Measurements from ENCODE around the gene CUTC. TPM values are rescaled to one million over a fixed set of nuclear protein-coding genes. Genes with fewer than 3 reads are reported as not detected.
A peak's percentile ranks its signal among the peaks of the same experiment; 100 is the strongest.

CUTC gene
- total and polyA plus RNA-seq, 9 donors, result 17.5 to 22.5 (median 20.0) TPM

DNA sequence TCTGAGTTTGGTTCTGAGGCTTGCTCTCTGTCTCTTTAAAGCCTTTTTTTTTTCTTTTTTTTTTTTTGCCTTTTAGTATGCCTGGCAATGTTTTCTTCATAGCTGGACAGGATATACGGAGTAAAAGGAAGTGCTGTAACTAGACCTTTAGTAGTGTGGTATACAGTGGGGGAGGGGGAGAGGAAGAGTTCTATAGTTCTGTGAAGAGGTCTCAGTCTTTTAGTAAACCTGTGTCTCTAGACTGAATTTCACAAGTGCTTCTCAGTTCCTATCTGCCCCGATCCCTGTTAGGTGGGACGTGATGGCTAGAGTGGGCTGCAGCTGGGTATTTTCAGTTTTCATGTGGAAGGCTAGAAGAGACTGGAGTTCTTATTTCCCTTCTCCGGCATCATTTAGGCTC lies 47.3 kb downstream of the CUTC start:
- Histone ChIP-seq H3K9me3 (replicated peaks; ENCODE audit: control insufficient read depth, low read depth, low read length) (no peaks in the 10 kb centered on the region), H3K27ac (ENCODE audit: low read length) (peak overlapping the region; percentile 82), H3K4me3 (ENCODE audit: low read length) (no peak overlapping the region), H3K4me1 (ENCODE audit: control insufficient read depth, insufficient read depth, low read length) (no peaks in the 10 kb centered on the region), H3K27me3 (ENCODE audit: control insufficient read depth, insufficient read depth, low read length) (no peaks in the 10 kb centered on the region), H3K36me3 (ENCODE audit: control insufficient read depth, insufficient read depth, low read length) (no peaks in the 10 kb centered on the region)
- no CpG with 5 or more reads among the region's 4 CpGs for WGBS (ENCODE audit: insufficient coverage)
- DNase-seq, result peak; percentile 60

DNA sequence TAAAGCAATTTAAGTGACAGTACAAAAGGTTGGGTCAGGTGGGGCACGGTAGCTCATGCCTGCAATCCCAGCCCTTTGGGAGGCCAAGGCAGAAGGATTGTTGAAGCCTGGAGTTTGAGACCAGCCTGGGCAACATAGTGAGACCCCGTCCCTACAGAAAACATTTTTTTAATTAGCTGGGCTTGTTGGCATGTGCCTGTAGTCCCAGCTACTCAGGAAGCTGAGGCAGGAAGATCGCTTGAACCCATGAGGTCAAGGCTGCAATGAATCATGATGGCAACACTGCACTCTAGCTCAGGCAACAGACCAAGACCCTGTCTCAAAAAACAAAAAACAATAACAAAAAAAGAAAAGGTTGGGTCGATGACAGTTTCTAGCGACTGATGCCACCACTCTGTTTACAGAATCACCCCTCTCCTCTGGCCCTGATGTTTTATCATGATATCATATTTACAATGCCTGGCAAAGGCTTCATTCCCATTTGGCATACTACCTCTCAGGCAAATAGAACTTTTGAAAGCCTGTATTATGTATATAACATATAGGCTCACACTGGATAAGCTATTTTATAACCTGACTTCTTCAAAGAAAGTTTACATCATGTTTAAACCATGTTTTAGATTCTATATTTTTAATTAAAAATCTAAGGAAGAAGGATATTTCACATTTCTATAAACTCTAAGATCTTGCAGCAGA lies 49.8 kb downstream of the CUTC start:
- WGBS (ENCODE audit: insufficient coverage), result 89% methylated on average over 2 of the region's 5 CpGs
- Histone ChIP-seq H3K4me3 (ENCODE audit: low read length) (no peak overlapping the region), H3K27ac (ENCODE audit: low read length) (no peak overlapping the region), H3K27me3 (ENCODE audit: control insufficient read depth, insufficient read depth, low read length) (no peaks in the 10 kb centered on the region), H3K4me1 (ENCODE audit: control insufficient read depth, insufficient read depth, low read length) (no peaks in the 10 kb centered on the region), H3K36me3 (ENCODE audit: control insufficient read depth, insufficient read depth, low read length) (no peaks in the 10 kb centered on the region), H3K9me3 (replicated peaks; ENCODE audit: control insufficient read depth, low read depth, low read length) (no peaks in the 10 kb centered on the region)
- no peak for DNase-seq

DNA sequence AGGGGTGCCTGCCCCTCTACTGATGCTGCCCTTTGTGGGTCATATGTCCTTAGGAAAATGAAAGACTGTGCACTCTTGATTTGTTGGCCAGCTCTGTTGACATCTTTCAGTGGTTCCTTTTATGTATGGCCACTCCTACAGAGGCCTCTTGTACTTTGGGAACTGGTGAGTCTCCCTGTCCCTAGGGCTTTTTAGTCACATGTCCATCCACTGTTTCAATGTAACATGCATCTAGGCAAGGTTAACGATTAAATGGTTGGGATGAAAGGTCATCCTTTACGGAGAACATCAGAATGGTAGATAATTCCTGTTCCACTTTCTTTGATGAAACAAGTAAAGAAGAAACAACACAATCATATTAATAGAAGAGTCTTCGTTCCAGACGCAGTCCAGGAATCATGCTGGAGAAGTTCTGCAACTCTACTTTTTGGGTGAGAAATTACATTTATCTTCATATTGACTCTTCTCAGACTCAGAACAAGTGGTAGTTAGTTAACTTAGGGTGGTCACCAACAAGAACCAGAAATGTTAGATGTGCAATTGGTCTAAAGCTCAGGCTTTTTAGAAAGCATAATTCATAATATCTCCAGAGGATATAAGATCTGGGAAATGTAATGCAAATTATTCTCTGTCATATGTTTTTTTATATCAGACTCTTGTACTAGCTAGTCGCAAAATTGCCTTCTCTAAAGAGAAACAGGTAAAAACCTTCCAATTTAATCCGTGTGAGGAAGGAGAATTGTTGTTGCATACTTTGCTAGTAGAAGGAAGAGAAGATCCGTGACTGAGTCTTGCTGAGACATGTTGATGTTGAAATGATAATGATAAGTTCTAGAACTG lies 50.6 kb downstream of the CUTC start, which contains the start of gene ABCC2:
Gene ABCC2, plus strand, starts transcription at position 194 of the 840 bp plus-strand sequence. Its CDS starts 205 bp downstream, at position 399.
- WGBS (ENCODE audit: insufficient coverage), result 100% methylated on average over 1 of the region's 7 CpGs
- Histone ChIP-seq H3K27ac (ENCODE audit: low read length) (no peak within 1 kb of the TSS), H3K4me3 (ENCODE audit: low read length) (no peak within 1 kb of the TSS)

GRCh38 chr10:99784016-99784726 lies 52.1 kb downstream of the CUTC start:
- Histone ChIP-seq H3K9me3 (replicated peaks; ENCODE audit: control insufficient read depth, low read depth, low read length) (no peaks in the 10 kb centered on the region), H3K4me1 (ENCODE audit: control insufficient read depth, insufficient read depth, low read length) (no peaks in the 10 kb centered on the region), H3K27ac (ENCODE audit: low read length) (no peak overlapping the region), H3K27me3 (ENCODE audit: control insufficient read depth, insufficient read depth, low read length) (no peaks in the 10 kb centered on the region), H3K36me3 (ENCODE audit: control insufficient read depth, insufficient read depth, low read length) (no peaks in the 10 kb centered on the region), H3K4me3 (ENCODE audit: low read length) (no peak overlapping the region)
- peak; percentile 34 for DNase-seq
- WGBS (ENCODE audit: insufficient coverage), result 70% methylated on average over 2 of the region's 7 CpGs

More for the DNA sequence above, 50.6 kb downstream of the CUTC start, which contains the start of gene ABCC2:
- Histone ChIP-seq H3K4me1 (ENCODE audit: control insufficient read depth, insufficient read depth, low read length) (no peaks in the 10 kb centered on the region), H3K36me3 (ENCODE audit: control insufficient read depth, insufficient read depth, low read length) (no peaks in the 10 kb centered on the region), H3K27me3 (ENCODE audit: control insufficient read depth, insufficient read depth, low read length) (no peaks in the 10 kb centered on the region), H3K9me3 (replicated peaks; ENCODE audit: control insufficient read depth, low read depth, low read length) (no peaks in the 10 kb centered on the region)
- DNase-seq, result no peak

DNA sequence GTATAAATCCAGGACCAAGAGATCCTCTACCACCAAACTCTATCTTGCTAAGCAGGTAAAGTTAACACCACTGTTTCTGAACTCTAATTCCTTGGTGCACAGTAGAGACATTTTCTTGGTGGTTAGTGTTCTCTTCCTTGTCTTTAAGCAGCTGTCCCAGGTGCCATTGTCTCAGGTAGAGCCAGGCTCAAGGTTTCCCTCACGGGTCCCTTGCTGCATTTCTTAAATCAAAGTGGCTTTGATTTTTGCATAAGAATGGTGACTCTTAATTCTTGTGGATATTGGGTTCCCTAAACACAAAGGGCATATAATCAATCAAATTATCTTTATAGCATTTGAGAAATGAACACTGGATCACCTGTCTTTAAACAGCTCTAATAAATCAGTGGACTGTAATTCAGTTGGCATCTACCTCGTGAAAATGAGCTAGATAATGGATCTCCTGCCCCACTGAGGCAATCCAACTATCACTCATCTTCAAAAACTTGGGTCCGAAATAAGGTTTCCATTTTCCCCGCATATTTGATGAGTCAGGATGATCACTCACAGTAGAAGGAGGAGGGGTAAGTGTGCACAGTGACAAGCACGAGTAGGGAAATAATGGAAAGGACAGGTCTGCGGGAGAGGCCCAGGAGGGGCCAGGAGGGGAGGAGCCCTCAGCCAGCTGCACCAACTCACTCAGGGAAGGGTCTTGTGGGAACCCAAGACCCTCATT lies 52.9 kb downstream of the CUTC start:
- H3K4me1 ChIP-seq (ENCODE audit: control insufficient read depth, insufficient read depth, low read length), result no peaks in the 10 kb centered on the region
- H3K27me3 ChIP-seq (ENCODE audit: control insufficient read depth, insufficient read depth, low read length), result no peaks in the 10 kb centered on the region
- 92% methylated on average over 2 of the region's 6 CpGs for WGBS (ENCODE audit: insufficient coverage)
- DNase-seq, result no peak
- H3K36me3 ChIP-seq (ENCODE audit: control insufficient read depth, insufficient read depth, low read length), result no peaks in the 10 kb centered on the region
- H3K27ac ChIP-seq (ENCODE audit: low read length), result no peak overlapping the region
- no peaks in the 10 kb centered on the region for H3K9me3 ChIP-seq (replicated peaks; ENCODE audit: control insufficient read depth, low read depth, low read length)
- H3K4me3 ChIP-seq (ENCODE audit: low read length), result no peak overlapping the region

DNA sequence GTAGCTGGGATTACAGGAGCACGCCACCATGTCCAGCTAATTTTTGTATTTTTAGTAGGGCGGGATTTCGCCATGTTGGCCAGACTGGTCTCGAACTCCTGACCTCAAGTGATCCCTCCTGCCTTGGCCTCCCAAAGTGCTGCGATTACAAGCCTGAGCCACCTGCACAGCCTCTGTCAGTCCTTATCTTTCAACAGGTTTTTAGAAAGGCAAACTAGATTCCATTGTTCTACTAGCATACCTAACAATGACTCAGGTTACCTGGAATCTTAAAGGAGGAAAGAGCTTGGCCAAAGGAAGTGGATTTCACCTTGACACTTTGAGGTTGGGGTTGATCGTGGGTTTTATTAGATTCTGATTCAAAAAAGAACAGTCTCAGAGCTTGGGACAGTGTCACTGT lies 53.6 kb downstream of the CUTC start:
- WGBS (ENCODE audit: insufficient coverage), result 93% methylated on average over 5 of the region's 6 CpGs
- H3K27me3 ChIP-seq (ENCODE audit: control insufficient read depth, insufficient read depth, low read length), result no peaks in the 10 kb centered on the region
- no peaks in the 10 kb centered on the region for H3K36me3 ChIP-seq (ENCODE audit: control insufficient read depth, insufficient read depth, low read length)
- no peaks in the 10 kb centered on the region for H3K4me1 ChIP-seq (ENCODE audit: control insufficient read depth, insufficient read depth, low read length)
- H3K4me3 ChIP-seq (ENCODE audit: low read length), result no peak overlapping the region
- no peak overlapping the region for H3K27ac ChIP-seq (ENCODE audit: low read length)
- no peak for DNase-seq
- no peaks in the 10 kb centered on the region for H3K9me3 ChIP-seq (replicated peaks; ENCODE audit: control insufficient read depth, low read depth, low read length)

DNA sequence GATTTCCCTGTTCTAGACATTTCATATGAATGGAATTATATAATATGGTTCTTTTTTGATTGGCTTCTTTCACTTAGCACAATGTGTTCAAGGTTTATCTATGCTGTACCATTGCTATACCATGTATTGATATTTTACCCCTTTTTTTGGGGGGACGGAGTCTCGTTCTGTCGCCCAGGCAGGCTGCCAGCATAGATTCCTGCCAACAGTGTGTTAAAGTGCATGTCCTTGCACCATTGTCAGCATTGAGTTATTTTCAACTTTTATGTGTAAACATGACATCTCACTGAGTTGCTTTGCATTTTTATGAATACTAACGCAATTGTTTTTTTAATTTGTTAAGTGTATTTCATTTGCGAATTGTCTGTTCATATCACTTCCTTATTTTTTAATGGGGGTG lies 55.3 kb downstream of the CUTC start:
- no peaks in the 10 kb centered on the region for H3K4me1 ChIP-seq (ENCODE audit: control insufficient read depth, insufficient read depth, low read length)
- DNase-seq, result no peak
- WGBS (ENCODE audit: insufficient coverage), result no CpG with 5 or more reads among the region's 5 CpGs
- no peaks in the 10 kb centered on the region for H3K9me3 ChIP-seq (replicated peaks; ENCODE audit: control insufficient read depth, low read depth, low read length)
- H3K36me3 ChIP-seq (ENCODE audit: control insufficient read depth, insufficient read depth, low read length), result no peaks in the 10 kb centered on the region
- no peaks in the 10 kb centered on the region for H3K27me3 ChIP-seq (ENCODE audit: control insufficient read depth, insufficient read depth, low read length)
- no peak overlapping the region for H3K4me3 ChIP-seq (ENCODE audit: low read length)
- H3K27ac ChIP-seq (ENCODE audit: low read length), result no peak overlapping the region

GRCh38 chr10:99787782-99788445 lies 55.9 kb downstream of the CUTC start:
- Histone ChIP-seq H3K4me1 (ENCODE audit: control insufficient read depth, insufficient read depth, low read length) (no peaks in the 10 kb centered on the region), H3K9me3 (replicated peaks; ENCODE audit: control insufficient read depth, low read depth, low read length) (no peaks in the 10 kb centered on the region), H3K27ac (ENCODE audit: low read length) (peak overlapping the region; percentile 7), H3K27me3 (ENCODE audit: control insufficient read depth, insufficient read depth, low read length) (no peaks in the 10 kb centered on the region), H3K36me3 (ENCODE audit: control insufficient read depth, insufficient read depth, low read length) (no peaks in the 10 kb centered on the region), H3K4me3 (ENCODE audit: low read length) (no peak overlapping the region)
- no peak for DNase-seq
- WGBS (ENCODE audit: insufficient coverage), result no CpG with 5 or more reads among the region's 7 CpGs

DNA sequence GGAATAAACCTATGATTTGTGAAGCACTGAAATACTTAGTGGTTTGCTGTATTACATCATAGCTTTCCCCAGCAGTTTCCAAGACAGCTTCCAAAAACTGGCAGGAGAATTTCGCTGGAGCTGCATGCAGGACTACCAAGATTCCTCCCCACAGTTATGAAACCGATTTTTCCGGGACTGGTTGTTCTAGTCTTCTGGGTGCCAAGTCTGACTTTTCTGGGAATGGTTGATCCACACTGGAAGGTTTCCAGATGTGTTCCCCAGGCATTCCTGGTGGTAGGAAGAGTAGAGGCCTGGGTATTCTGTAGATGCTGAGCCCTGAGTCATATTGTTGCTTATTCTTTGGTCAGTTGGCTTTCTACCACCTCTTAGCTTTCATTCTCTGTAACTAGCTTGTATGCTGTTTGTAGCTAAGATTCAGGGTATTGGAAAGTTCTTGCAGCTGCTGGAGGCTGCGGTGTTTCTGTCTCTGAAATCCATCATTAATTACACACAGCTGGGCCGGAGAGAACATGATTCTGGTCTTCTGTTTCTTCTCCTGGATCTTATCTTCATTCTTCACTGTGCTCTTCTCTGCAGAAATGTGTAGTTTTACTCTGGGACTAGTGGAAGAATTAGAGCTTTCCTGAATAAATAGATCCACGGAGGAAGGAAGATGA lies 56.7 kb downstream of the CUTC start:
- Histone ChIP-seq H3K27ac (ENCODE audit: low read length) (peak overlapping the region; percentile 1), H3K27me3 (ENCODE audit: control insufficient read depth, insufficient read depth, low read length) (no peaks in the 10 kb centered on the region), H3K36me3 (ENCODE audit: control insufficient read depth, insufficient read depth, low read length) (no peaks in the 10 kb centered on the region), H3K4me3 (ENCODE audit: low read length) (no peak overlapping the region), H3K9me3 (replicated peaks; ENCODE audit: control insufficient read depth, low read depth, low read length) (no peaks in the 10 kb centered on the region), H3K4me1 (ENCODE audit: control insufficient read depth, insufficient read depth, low read length) (no peaks in the 10 kb centered on the region)
- WGBS (ENCODE audit: insufficient coverage), result 55% methylated on average over 2 of the region's 6 CpGs
- peak; percentile 91 for DNase-seq
